Cerebellar cortex (tissue), 1 donor: Measurements from ENCODE around the gene RSPO1.
"Not testable (repeated sequence)": the region's sequence is repeated elsewhere in the genome, so short reads cannot be mapped to it uniquely, and the experiment has no call there.

Experiments used
- DNase-seq: peaks from one replicate; pipeline ENCODE4 v3.0.0-alpha.2; 2015; ENCODE audit warnings: low spot score

RSPO1 gene

DNA sequence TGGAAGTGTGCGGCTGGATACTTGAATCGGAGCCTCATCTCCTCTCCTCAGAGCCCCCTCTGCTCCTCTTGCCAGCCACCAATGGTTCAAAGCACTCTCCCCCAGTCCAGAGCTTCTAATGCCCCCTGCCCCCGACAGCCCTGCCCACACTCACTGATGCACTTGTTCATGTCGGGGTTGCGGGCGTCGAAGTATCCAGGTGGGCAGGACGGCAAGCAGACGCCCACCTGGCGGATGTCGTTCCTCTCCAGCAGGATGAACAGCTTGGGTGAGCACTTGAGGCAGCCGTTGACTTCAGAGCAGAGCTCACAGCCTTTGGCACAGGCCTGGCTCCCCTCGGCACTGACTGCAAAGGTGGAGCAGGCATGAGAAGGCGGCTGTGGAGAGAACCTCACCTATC is 18.4 kb downstream of the RSPO1 start:
- no peak for DNase-seq

DNA sequence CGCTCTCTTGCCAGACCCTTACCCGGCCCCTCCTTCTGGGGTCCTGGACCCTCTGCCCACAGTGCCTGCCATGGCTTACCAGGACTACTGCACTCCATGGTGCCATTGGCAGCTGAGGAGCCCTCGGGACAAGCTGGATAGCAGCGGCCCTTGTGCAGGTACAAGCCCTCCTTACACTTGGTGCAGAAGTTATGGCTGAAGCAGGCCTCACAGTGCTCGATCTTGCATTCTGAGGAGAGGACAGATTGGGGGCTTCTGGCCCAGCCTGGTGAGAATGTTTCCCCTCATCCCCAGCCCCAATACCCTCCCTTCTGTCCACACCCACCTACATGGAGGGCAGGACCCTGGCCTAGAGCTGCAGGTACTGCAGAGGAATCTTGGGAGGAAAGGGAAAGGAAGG is 20.6 kb downstream of the RSPO1 start:
- no peak for DNase-seq

- no peak for DNase-seq
These were observed 22.5 kb downstream of the RSPO1 start for GRCh38 chr1:37612186-37612585.

- no peak for DNase-seq
These were observed 24.7 kb downstream of the RSPO1 start for GRCh38 chr1:37609994-37610393.

DNA sequence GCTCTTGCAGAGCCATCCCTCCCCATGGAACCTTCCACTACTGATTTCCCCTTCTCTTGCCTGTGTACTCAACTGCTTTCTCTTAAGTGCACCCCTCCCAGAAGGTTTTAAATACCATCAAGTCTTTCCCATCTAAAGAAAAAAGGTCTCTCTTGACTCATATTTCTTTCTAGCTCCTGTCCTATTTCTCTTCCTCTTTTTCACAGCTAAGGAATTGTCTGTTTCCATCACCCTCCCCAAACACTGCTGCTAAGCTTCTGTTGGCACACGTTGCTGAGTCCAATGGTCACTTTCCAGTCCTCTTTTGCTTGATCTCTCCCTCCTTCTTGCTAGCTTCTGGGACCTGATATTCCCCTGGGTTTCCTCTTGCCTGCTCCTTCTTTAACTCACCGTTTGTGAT is 25.7 kb downstream of the RSPO1 start:
- no peak for DNase-seq

DNA sequence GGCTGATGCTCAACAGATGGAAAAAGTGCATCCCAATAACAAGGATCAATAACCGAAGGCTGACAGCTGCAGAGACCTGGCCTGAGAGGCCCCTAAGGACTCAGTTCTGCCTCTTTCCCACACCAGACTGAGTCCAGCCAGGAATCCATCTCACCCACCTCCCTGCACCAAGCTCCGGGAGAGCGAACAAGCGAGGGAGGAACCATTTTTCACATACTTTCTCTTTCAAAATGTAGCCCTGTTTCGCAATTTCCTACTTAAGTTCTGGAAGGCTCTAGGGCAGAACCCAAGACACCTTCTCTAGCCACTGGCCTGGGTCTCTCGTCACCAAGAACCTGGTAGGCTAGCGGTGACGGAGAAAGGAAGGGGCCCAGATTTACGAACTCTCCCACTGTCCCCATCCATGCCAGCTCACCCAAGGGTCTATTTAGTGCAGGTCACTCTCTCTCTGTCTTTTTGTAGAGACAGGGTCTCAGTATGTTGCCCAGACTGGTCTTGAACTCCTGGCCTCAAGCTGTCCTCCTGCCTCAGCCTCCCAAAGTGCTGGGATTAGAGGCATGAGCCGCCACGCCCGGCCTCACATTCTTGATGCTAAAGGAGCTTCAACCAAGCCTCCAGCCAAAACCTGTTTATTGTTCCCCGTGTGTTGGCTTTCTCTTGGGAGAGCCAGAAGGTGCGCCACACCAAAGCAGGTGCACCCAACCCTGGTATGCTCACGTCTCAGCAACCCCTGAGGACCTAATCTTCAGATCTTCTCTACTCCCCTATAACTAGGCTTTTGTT is 28.0 kb downstream of the RSPO1 start:
- DNase-seq: no peak

- DNase-seq: no peak
These were observed 28.8 kb downstream of the RSPO1 start for GRCh38 chr1:37605806-37606474.

GRCh38 chr1:37605061-37605650 is 29.5 kb downstream of the RSPO1 start:
- DNase-seq: no peak

DNA sequence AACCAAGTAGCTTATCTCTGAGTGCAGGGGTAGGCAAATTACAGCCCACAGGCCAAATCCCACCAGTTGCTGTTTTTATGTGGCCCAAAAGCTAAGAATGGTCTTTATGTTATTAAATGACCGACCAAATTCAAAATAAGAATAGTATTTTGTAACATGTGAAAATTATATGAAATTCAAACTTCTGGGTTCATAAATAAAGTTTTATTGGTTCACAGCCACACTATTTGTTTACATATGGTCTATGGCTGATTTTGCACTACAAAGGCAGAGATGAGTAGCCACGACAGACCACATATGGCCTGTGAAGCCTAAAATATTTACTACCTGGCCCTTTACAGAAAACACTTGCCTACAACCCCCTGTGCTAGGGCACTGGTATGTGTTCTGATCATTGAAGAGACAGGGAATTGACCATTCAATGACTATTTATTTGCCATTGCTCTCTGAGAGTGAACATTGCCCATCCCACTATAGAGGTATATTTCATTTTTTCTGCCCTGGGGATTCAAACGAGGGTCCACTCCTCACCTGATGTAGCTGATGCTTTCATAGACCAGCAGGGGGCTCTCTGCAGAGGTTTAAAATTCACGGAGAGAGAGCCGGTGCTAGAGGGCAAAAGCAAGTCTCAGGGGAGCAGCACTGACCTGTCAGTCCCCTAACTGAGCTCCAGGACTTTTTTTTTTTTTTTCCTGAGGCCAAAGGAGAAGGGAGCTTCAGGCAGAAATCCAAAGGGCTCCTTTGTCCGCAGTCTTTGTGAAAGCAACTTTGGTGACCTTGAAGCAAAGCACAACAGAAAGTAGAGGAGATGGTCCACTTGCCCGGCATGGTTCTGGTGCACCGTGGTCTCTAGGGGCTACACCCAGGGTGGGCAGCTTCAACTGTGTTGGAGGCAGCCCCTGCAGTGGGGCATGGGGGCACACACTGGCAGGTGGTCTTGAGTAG is 31.7 kb downstream of the RSPO1 start:
- peak; percentile 46 for DNase-seq

DNA sequence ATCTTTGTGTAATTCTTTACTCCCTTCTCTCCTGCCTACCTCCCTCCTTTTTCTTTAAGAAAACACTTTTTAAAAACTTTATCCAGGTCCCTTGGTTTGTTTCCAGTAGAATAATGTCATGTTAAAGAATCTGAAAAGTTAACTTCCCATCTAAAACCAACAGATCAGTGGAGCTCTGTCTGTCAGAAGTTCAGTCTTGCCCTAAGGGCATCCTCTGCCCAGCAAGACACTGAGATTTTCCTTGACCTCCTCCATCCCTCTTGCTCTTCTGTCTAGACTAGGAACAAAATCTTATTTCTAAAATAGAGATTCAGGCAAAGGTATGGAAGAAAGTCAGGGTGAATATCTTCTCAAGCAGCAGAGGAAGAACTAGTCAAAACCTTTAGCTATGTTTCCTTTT is 33.3 kb downstream of the RSPO1 start:
- DNase-seq: no peak

DNA sequence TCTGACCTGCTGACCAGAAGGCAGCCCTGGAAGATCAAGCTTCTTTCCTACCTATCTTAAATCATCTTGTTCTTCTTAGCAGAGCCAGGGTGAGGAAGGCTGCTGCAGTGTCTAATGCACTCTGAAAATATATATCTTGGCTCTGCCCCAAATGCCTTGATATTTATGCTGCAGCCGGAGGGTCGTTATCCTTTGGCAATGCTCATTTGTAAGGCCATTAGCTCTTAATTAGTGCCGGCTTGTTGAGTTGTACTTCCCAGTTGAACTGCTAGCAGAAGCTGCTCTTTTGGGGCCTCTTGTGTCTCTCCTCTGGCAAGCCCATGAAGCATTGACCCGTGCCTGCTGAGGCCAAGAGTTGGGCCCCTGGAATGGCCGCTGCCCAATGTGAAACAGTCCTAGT is 34.8 kb downstream of the RSPO1 start:
- DNase-seq: no peak

GRCh38 chr1:37596182-37596667 is 38.5 kb downstream of the RSPO1 start:
- DNase-seq: no peak

DNA sequence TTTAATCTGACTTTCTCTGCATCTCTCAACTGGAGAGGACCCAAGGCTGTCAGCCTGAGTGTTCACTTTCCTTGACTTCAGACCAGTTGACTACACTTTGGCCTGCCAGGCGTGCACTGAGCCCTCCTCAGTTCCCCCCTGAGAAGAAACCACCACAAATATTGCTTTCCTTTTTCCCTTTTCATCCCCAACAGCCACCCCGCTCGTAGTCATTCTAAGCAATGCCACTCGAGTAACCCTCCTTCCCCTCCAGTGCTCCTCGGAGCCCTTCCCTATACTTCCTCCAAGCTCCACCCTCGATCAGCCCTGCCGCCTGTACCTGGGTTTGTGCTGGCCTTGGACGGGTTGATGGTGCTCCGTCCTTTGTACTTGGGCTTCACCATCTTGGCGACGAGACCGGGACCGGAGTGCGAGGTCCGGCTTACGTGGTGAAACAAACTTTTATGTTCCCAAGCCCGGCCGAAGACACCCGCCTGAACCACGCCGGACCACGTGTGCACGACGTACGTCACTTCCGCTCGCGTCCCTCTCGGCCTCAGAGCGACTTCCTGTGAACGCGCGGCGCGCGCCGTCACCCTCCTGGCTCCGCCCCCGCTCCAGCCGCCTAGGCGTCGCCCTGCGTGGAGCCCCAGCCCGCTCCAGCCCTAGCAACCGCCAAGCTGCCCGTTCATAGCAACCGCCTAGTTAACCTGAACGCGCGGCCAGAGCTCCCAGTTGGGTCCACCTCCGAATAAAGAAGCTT is 39.1 kb downstream of the RSPO1 start, which contains the start of gene GNL2:
TSS of gene GNL2 (minus strand) at position 498 of the 742 bp plus-strand sequence. CDS start at position 383, 115 bp downstream.
- peak; percentile 95 for DNase-seq

- no peak for DNase-seq
These were observed 41.0 kb downstream of the RSPO1 start for GRCh38 chr1:37593726-37594125.

- no peak for DNase-seq
These were observed 45.8 kb downstream of the RSPO1 start for GRCh38 chr1:37588939-37589338.

GRCh38 chr1:37584544-37584943 is 50.1 kb downstream of the RSPO1 start:
- DNase-seq: not testable (repeated sequence)

GRCh38 chr1:37575692-37576091 is 59.0 kb downstream of the RSPO1 start:
- DNase-seq: no peak

- DNase-seq: no peak
These were observed 59.7 kb downstream of the RSPO1 start for GRCh38 chr1:37574834-37575480.

GRCh38 chr1:37570528-37571334 is 64.0 kb downstream of the RSPO1 start:
- DNase-seq: no peak

DNA sequence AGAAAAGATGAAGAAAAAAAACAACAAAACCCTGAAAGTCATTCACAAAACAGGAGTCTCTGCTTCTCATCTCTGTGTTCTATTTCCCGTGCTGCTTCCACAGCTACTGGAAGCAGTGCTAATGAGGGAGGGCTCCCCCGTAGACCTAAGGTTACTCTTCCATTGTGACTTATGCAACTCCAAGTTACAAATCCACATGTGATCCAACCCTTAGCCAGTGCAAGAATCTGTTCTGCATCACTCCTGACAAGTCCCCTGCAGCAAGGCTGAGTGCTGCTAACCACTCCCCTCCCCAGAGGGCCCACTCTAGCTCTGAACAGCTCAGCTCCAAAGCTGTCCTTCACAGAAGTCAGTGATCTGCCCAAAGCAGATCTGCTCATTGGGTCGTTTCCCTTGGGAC is 67.7 kb downstream of the RSPO1 start:
- DNase-seq: no peak
